B cell (primary cell): ENCODE measurements around the gene GSKIP.

Experiments
- EZH2 ChIP-seq: IDR thresholded peaks from 2 replicates; pipeline ENCODE4 v1.6.1; 2012; ENCODE audit warnings: borderline replicate concordance, low read depth, mild to moderate bottlenecking, moderate library complexity, low read length; ENCODE audit not compliant: insufficient read depth, poor library complexity, severe bottlenecking
- TF ChIP-seq, protein P1 (sequence below): fragments of 200-600 bp; IDR thresholded peaks from one replicate; pipeline ENCODE4 v1.8.0; 2022; ENCODE audit warnings: antibody characterized with exemption, mild to moderate bottlenecking

DNA sequence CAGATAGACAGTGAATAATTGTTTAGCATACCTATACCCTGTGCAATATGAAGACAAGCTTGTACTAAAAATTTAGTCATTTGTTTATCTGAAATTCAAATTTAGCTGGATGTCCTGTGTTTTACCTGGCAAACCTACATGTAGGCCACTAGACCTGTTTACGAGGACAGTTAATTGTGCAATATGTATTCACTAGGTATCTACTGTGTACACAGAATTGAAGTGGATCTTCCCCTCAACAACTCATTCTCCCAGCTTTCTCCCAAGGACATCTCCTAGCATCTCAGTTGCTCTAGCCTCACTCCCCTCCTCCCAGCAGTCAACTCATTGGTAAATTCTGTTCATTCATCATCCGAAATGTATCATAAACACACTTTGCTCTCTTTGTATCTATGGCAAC, 53.9 kb downstream of the GSKIP start:
- TF ChIP-seq, protein P1, sequence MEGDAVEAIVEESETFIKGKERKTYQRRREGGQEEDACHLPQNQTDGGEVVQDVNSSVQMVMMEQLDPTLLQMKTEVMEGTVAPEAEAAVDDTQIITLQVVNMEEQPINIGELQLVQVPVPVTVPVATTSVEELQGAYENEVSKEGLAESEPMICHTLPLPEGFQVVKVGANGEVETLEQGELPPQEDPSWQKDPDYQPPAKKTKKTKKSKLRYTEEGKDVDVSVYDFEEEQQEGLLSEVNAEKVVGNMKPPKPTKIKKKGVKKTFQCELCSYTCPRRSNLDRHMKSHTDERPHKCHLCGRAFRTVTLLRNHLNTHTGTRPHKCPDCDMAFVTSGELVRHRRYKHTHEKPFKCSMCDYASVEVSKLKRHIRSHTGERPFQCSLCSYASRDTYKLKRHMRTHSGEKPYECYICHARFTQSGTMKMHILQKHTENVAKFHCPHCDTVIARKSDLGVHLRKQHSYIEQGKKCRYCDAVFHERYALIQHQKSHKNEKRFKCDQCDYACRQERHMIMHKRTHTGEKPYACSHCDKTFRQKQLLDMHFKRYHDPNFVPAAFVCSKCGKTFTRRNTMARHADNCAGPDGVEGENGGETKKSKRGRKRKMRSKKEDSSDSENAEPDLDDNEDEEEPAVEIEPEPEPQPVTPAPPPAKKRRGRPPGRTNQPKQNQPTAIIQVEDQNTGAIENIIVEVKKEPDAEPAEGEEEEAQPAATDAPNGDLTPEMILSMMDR = no peak
- TF ChIP-seq EZH2 = no peak
